K562 (cell line): ENCODE data around the gene FAM20C. TPM values are rescaled to one million over a fixed set of nuclear protein-coding genes. Genes with fewer than 3 reads are reported as not detected.

Source experiments
- ATAC-seq: fragments of 200-7000 bp; cut with Tn5 transposase; 3 replicates; pipeline ENCODE4 v1.9.1; 2020; ENCODE audit warnings: moderate library complexity
- BruUV-seq: library from RNA; stranded (reverse); fragments of 400-500 nt; replicated peaks from 2 replicates; lab custom pipeline; 2021; lab: Mats Ljungman, UMichigan
- CTCF ChIA-PET: fragments of 300-600 bp; formaldehyde crosslinking; extraction: SDS; loops from one replicate; lab custom pipeline; 2021; ENCODE audit warnings: low intra/inter-chr PET ratio; lab: Yijun Ruan, JAX
- POLR2A ChIA-PET: fragments of 300-600, 350-650 bp; sonication (Branson Sonifier 250); formaldehyde crosslinking; extraction: SDS; loops from one replicate; lab custom pipeline; 2021; ENCODE audit warnings: antibody characterized with exemption, inconsistent platforms; lab: Yijun Ruan, JAX
- DNase-seq, 4 experiments: peaks; one replicate each; pipeline versions ENCODE4 v3.0.0 to v3.0.0-alpha.2; 2011 to 2018; ENCODE audit warnings: low spot score in 3 of 4, mixed read lengths in 3 of 4; ENCODE audit errors: extremely low read depth in 1 of 4
- FAIRE-seq: peaks from 2 replicates; lab custom pipeline; 2011; peaks lifted over from hg19 to GRCh38; lab: Jason Lieb, UNC
- H2AFZ ChIP-seq: 2 replicates; pipeline ENCODE4 v1.6.0; 2011; ENCODE audit warnings: low read depth, low read length, control low read depth, inconsistent platforms
- H3K27ac ChIP-seq: fragments of 200-600 bp; 3 replicates; pipeline ENCODE4 v1.8.0; 2011; ENCODE audit warnings: low read depth, mild to moderate bottlenecking, control low read depth, inconsistent platforms, low read length, moderate library complexity, mixed read lengths; ENCODE audit errors: extremely low read depth
- H3K27me3 ChIP-seq, 2 experiments: fragments of 300-600 bp in 1 of 2; 2 replicates in 1 of 2; 3 replicates in 1 of 2; pipeline versions ENCODE4 v1.6.0 to v1.8.0; 2011; ENCODE audit warnings: inconsistent platforms in 2 of 2, low read length in 2 of 2, mild to moderate bottlenecking in 1 of 2, mixed read lengths in 1 of 2, moderate library complexity in 1 of 2; ENCODE audit not compliant: control insufficient read depth in 2 of 2, insufficient read depth in 2 of 2
- H3K36me3 ChIP-seq: fragments of 300-600 bp; 3 replicates; pipeline ENCODE4 v1.8.0; 2011; ENCODE audit warnings: mild to moderate bottlenecking, low read length, inconsistent platforms; ENCODE audit not compliant: control insufficient read depth, insufficient read depth
- H3K4me1 ChIP-seq, 2 experiments: fragments of 200-600 bp in 1 of 2; replicated peaks in 1 of 2; 2 replicates in 1 of 2; 3 replicates in 1 of 2; pipeline versions ENCODE4 v1.5.1 to v1.8.0; 2011; ENCODE audit warnings: inconsistent platforms in 2 of 2, low read length in 2 of 2, mild to moderate bottlenecking in 1 of 2, mixed read lengths in 1 of 2, moderate library complexity in 1 of 2; ENCODE audit not compliant: control insufficient read depth in 2 of 2, insufficient read depth in 2 of 2
- H3K4me2 ChIP-seq: 2 replicates; pipeline ENCODE4 v1.6.1; 2011; ENCODE audit warnings: low read length, control low read depth, inconsistent platforms, mixed read lengths; ENCODE audit not compliant: insufficient read depth
- H3K4me3 ChIP-seq: fragments of 200-600 bp; sonication (generic), shearing (Covaris generic); 2 replicates; pipeline ENCODE4 v1.5.1; 2016; ENCODE audit warnings: control low read depth, inconsistent platforms
- H3K79me2 ChIP-seq: fragments of 200-600 bp; 3 replicates; pipeline ENCODE4 v1.8.0; 2011; ENCODE audit warnings: low read length, inconsistent platforms; ENCODE audit not compliant: control insufficient read depth, insufficient read depth
- H3K9ac ChIP-seq, 2 experiments: 2 replicates each; pipeline versions ENCODE4 v1.6.0 to v1.6.1; 2011; ENCODE audit warnings: low read depth in 2 of 2, low read length in 2 of 2, control low read depth in 1 of 2, inconsistent platforms in 1 of 2, mild to moderate bottlenecking in 1 of 2, mixed read lengths in 1 of 2; ENCODE audit not compliant: insufficient read depth in 1 of 2
- H3K9me1 ChIP-seq: one replicate; pipeline ENCODE4 v1.6.0; 2011; ENCODE audit warnings: inconsistent platforms, mild to moderate bottlenecking, low read length, moderate library complexity; ENCODE audit not compliant: control insufficient read depth, insufficient read depth
- H3K9me3 ChIP-seq: replicated peaks from 2 replicates; pipeline ENCODE4 v1.5.1; 2011; ENCODE audit warnings: low read depth, low read length, inconsistent platforms; ENCODE audit not compliant: control insufficient read depth, insufficient read depth
- H4K20me1 ChIP-seq: replicated peaks from 2 replicates; pipeline ENCODE4 v1.6.1; 2011; ENCODE audit warnings: low read length, inconsistent platforms, mixed read lengths; ENCODE audit not compliant: control insufficient read depth, insufficient read depth
- ARNT ChIP-seq, 2 experiments: fragments of 450-650 bp; IDR thresholded peaks; 2 replicates each; pipeline ENCODE4 v1.6.1; 2016; ENCODE audit warnings: mild to moderate bottlenecking in 1 of 2
- KLF1 ChIP-seq: fragments of 450-650 bp; IDR thresholded peaks from 2 replicates; pipeline ENCODE4 v1.6.1; 2016; ENCODE audit warnings: missing genetic modification characterization, missing compliant biosample characterization
- NBN ChIP-seq: fragments of 450-650 bp; IDR thresholded peaks from 2 replicates; pipeline ENCODE4 v1.6.1; 2016; ENCODE audit warnings: low read depth, mild to moderate bottlenecking
- NR3C1 ChIP-seq: sonication (generic); formaldehyde crosslinking; IDR thresholded peaks from 2 replicates; pipeline ENCODE4 v1.8.1; 2022; ENCODE audit warnings: missing genetic modification reagents
- POU5F1 ChIP-seq: fragments of 150-350 bp; IDR thresholded peaks from 2 replicates; pipeline ENCODE4 v1.6.1; 2014; ENCODE audit warnings: borderline replicate concordance, low read length, low read depth, mild to moderate bottlenecking; ENCODE audit not compliant: partially characterized antibody
- RCOR1 ChIP-seq, 2 experiments: IDR thresholded peaks; 2 replicates each; pipeline ENCODE4 v1.6.1; 2012; ENCODE audit warnings: low read depth in 2 of 2, low read length in 2 of 2, borderline replicate concordance in 1 of 2, improper control_type of control experiment in 1 of 2
- USF1 ChIP-seq: sonication (generic); formaldehyde crosslinking; IDR thresholded peaks from 2 replicates; pipeline ENCODE4 v1.9.0; 2022; ENCODE audit warnings: mild to moderate bottlenecking, missing genetic modification reagents
- WGBS: fragments of 100-300 bp; shearing (Covaris generic); methylation state at CpG from one replicate; pipeline ENCODE4 v1.1.6; 2016; ENCODE audit warnings: low coverage, mixed read lengths; ENCODE audit not compliant: insufficient coverage; ENCODE audit errors: missing lambda C conversion rate; 5-methylcytosine and 5-hydroxymethylcytosine counted together
- in situ Hi-C: fragments of 300-500 bp; cut with MboI; formaldehyde crosslinking; loops from 4 replicates; pipeline ENCODE4 v1.15.0; 2018; ENCODE audit warnings: inconsistent platforms, mixed read lengths
- intact Hi-C: fragments of 100-400 bp; cut with micrococcal nuclease; formaldehyde crosslinking; loops from 2 replicates; pipeline ENCODE4 v1.14.2; 2022
- polyA plus RNA-seq, 8 experiments: library from polyadenylated mRNA; depleted of rRNA in 4 of 8; stranded (reverse) in 5 of 8; unstranded in 3 of 8; fragments of >200 nt; fragmentation: Nextera tagmentation in 2 of 8; fragmentation: Illumina TruSeq in 1 of 8; extraction: Ambion mirVana in 2 of 8; extraction: Trizol in 1 of 8; gene quantifications; 2 replicates each; pipeline versions ENCODE4 v1.2.1 to v1.2.3, GENCODE V29; 2011 to 2014; ENCODE audit warnings: inconsistent platforms in 1 of 8, missing spikeins in 1 of 8
- total RNA-seq, 7 experiments: library from RNA; depleted of rRNA in 6 of 7; stranded (reverse); fragments of >200 nt in 6 of 7; fragmentation: Illumina TruSeq in 2 of 7; extraction: Trizol in 2 of 7; gene quantifications; 2 replicates each; pipeline versions ENCODE4 v1.2.1 to v1.2.3, GENCODE V29; 2011 to 2021; ENCODE audit warnings: low replicate concordance in 1 of 7

The FAM20C gene
- total and polyA plus RNA-seq, 9 of the 15 experiments (the other 6 are each of a cell fraction or from before 2014, with no cell fraction given), result 0.09 TPM; not detected in 8

- WGBS, result 6% methylated on average over 12 of the region's 12 CpGs
- ATAC-seq (no peak), FAIRE-seq (no peak), DNase-seq (no peak)
- peaks cover 0 to 33% of the 10 kb centered on the region in 2 experiments; a peak in 2 of 5 replicates for H3K4me1 ChIP-seq
- H3K36me3 ChIP-seq, result no peaks in the 10 kb centered on the region
- intact Hi-C loops, result no loop called here
- H3K9ac ChIP-seq, result no peak overlapping the region
- H3K9me3 ChIP-seq, result no peaks in the 10 kb centered on the region
- no peak overlapping the region for H3K27ac ChIP-seq
- H3K9me1 ChIP-seq, result no peaks in the 10 kb centered on the region
- BruUV-seq, result no TSS peak
- no peaks in the 10 kb centered on the region for H3K79me2 ChIP-seq
- CTCF ChIA-PET, result no interaction called here
- peaks cover 29% of the 10 kb centered on the region for H4K20me1 ChIP-seq
- H3K27me3 ChIP-seq, result peaks cover 64 to 100% of the 10 kb centered on the region in 2 experiments
- no peak for TF ChIP-seq NR3C1
- no peak for TF ChIP-seq USF1 (CRISPR knock-in tag)
- TF ChIP-seq KLF1 (tag), result no peak
- TF ChIP-seq RCOR1 (IDR thresholded peaks at IDR 0.05; ENCODE audit: borderline replicate concordance in 1 of 2, low read depth in 2 of 2, low read length in 2 of 2), result no peak
- TF ChIP-seq POU5F1, result no peak
- TF ChIP-seq NBN, result no peak
- TF ChIP-seq ARNT (IDR thresholded peaks at IDR 0.05), result no peak
- H3K4me2 ChIP-seq, result no peak overlapping the region
- in situ Hi-C loops, result no loop called here
- POLR2A ChIA-PET, result no interaction called here
- no peak overlapping the region for H2AFZ ChIP-seq
- H3K4me3 ChIP-seq, result no peak overlapping the region
Observed at GRCh38 chr7:249989-250388, 57.6 kb downstream of the FAM20C start.
